Activated T-cell treated with anti-CD3 and anti-CD28 coated beads, Interleukin-2, amount 50 U/mL, for 24 hours (primary cell): ENCODE data around the gene MRPS27.

Experiments used
- DNase-seq: peaks from one replicate; pipeline ENCODE4 v3.0.0-alpha.2; 2020
- H3K27ac Mint-ChIP-seq: 2 replicates; pipeline ENCODE4 v1.8.0; 2020; ENCODE audit warnings: mild to moderate bottlenecking, mixed read lengths
- H3K27me3 Mint-ChIP-seq: 2 replicates; pipeline ENCODE4 v1.8.0; 2020; ENCODE audit warnings: mixed read lengths
- H3K36me3 Mint-ChIP-seq: 2 replicates; pipeline ENCODE4 v1.8.0; 2020; ENCODE audit warnings: low read depth, mixed read lengths
- H3K4me1 Mint-ChIP-seq: 2 replicates; pipeline ENCODE4 v1.8.0; 2020; ENCODE audit warnings: low read depth, mixed read lengths
- H3K4me3 Mint-ChIP-seq: 2 replicates; pipeline ENCODE4 v1.8.0; 2020; ENCODE audit warnings: mild to moderate bottlenecking, moderate library complexity, mixed read lengths
- H3K9me3 Mint-ChIP-seq: 2 replicates; pipeline ENCODE4 v1.8.0; 2020; ENCODE audit warnings: mixed read lengths

MRPS27 gene

DNA sequence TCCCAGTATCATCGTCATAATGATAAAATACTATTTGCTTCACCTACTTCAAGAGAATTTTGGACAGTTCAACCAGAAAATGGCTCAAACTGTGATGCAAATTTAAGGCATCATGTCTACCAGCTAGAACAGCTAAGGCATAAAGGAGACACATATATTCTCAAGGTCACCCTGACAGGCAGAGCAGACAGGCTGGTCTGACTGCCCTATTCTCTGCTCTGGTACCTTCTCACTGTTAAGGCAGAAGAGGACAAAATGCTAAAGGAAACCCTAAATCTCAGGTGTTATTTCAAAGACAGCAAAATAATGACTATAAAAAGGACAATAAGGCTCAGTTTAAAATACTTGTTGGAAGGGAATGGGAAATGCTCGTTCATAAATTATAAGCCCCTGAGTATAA is 87.2 kb downstream of the MRPS27 start:
- peaks cover 93% of the 10 kb centered on the region for H3K36me3 Mint-ChIP-seq
- H3K4me1 Mint-ChIP-seq, result peaks cover 54% of the 10 kb centered on the region
- no peaks in the 10 kb centered on the region for H3K9me3 Mint-ChIP-seq
- peak overlapping the region; percentile 0 for H3K4me3 Mint-ChIP-seq
- no peak for DNase-seq
- no peaks in the 10 kb centered on the region for H3K27me3 Mint-ChIP-seq
- H3K27ac Mint-ChIP-seq, result no peak overlapping the region

DNA sequence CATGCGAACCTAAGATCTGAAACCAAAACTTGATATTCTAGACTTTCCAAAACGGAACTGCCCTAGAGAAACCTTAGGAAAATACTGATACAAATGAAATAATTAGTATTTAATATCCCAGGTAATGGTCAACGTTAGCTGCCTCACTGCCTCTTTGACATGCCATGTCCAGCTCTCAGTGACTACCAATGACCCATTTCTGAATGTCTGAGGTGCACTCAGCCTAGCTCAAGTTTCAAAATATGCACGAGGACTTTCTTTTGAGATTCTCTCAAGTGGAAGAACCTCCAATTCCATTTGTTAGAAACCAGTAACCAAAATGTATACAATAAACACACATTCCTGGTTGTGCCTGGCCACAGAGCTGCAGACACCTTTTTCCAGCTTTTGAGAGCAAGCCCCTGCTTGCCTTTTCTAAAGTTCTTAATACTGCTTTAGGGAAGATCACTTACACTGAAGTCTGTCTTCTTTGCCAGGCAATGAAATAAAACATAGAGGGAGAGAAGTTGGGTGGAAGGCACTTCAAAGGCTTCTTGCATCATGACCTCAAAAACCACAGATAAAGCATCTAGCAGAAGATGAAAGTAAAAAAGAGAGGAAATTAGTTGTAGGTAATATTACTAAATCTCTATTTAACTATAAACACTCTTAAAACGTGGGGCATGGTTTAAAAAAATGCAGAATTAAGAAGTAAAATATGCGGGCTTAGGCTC is 87.9 kb downstream of the MRPS27 start:
- H3K4me1 Mint-ChIP-seq, result peaks cover 54% of the 10 kb centered on the region
- peaks cover 93% of the 10 kb centered on the region for H3K36me3 Mint-ChIP-seq
- no peak overlapping the region for H3K27ac Mint-ChIP-seq
- peak overlapping the region; percentile 0 for H3K4me3 Mint-ChIP-seq
- H3K27me3 Mint-ChIP-seq, result no peaks in the 10 kb centered on the region
- DNase-seq, result no peak
- H3K9me3 Mint-ChIP-seq, result no peaks in the 10 kb centered on the region

DNA sequence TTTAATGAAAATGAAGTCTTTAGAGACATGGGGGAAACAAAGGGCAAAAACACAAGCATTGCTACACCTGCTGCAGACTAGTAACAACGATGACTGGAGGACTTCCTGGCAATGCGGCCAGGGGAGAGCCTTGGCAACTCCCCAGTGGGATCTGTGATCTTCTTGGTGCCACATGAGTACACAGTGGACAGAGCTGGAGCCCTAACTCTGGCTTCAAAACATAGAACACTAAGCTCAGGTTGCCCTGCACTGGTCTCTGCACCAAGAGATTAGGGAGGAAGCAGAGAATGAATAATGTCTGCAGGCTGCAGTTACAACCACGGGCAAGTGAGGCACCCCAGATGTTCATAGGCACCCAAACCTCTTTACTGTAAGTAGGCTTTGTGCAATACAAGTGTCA is 91.1 kb downstream of the MRPS27 start:
- Mint-ChIP-seq H3K9me3 (no peaks in the 10 kb centered on the region), H3K4me3 (no peak overlapping the region), H3K36me3 (peaks cover 93% of the 10 kb centered on the region), H3K27me3 (no peaks in the 10 kb centered on the region), H3K27ac (no peak overlapping the region), H3K4me1 (peaks cover 27% of the 10 kb centered on the region)
- no peak for DNase-seq

DNA sequence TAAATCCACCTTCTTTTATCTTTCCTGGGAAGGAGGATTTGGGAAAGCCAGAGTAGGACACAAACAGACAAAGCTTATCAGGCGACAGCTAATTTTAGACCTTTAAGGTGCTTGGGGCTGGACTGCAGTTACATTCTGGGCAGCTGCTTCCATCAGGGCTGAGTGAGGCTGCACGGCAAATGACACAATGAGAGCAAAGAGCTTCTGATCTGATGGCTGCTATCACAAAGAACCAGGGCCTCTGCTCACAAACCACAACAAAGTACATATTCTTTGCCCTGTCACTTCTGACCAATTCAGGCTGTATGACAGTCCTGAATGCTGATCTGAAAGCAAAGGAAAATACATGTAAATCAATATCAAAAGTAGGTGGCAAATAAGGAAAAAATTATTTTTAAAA is 93.1 kb downstream of the MRPS27 start:
- Mint-ChIP-seq H3K27ac (no peak overlapping the region), H3K27me3 (no peaks in the 10 kb centered on the region), H3K9me3 (no peaks in the 10 kb centered on the region), H3K36me3 (peaks cover 99% of the 10 kb centered on the region), H3K4me1 (peaks cover 10% of the 10 kb centered on the region), H3K4me3 (no peak overlapping the region)
- DNase-seq, result no peak

DNA sequence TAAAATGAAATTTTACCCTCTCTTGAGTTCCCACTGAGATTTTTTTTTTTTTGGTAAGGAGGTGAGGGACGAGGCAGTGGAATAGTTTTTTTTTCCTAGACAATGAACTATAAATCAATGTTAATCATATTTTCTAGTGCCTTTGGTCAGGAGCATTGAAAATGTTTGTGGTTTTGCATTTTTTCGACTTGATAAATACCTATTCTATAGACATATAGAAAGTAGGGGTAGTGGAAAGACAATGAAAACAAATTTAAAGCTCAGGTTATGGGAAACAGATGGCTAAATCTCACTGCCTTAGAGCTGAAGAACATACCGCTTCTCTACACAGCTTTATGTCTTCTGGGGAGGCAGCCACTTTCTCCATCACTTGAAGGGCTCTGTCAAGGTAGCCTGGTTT is 94.3 kb downstream of the MRPS27 start:
- no peak overlapping the region for H3K27ac Mint-ChIP-seq
- no peaks in the 10 kb centered on the region for H3K9me3 Mint-ChIP-seq
- H3K27me3 Mint-ChIP-seq, result no peaks in the 10 kb centered on the region
- H3K36me3 Mint-ChIP-seq, result peaks cover 99% of the 10 kb centered on the region
- H3K4me3 Mint-ChIP-seq, result no peak overlapping the region
- H3K4me1 Mint-ChIP-seq, result peaks cover 3% of the 10 kb centered on the region
- DNase-seq, result no peak

DNA sequence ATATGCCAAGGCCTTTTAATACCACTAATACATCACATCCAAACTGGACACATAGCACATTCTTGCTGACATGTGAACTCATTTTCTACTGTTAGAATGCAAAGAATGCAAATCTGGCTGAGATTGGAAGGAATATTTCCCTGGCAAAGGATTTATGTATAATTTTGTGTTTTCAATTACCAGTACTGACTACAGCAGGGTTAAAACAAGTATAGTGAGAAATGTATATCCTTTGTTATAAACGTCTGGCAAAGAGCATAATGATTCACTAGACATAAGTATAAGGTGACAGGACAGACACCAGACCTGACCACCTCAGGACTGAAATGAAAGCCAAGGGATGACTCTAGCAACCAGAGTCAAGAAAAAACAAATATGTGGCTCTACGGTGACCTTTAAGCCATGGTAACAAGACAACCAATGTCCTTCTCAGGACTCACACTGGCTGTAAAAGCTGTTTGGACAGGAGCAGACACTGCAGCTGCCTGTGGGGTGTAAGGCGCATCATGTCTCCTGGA is 95.0 kb downstream of the MRPS27 start:
- Mint-ChIP-seq H3K9me3 (no peaks in the 10 kb centered on the region), H3K27ac (no peak overlapping the region), H3K36me3 (peaks cover 99% of the 10 kb centered on the region), H3K4me3 (no peak overlapping the region), H3K4me1 (no peaks in the 10 kb centered on the region), H3K27me3 (no peaks in the 10 kb centered on the region)
- no peak for DNase-seq

DNA sequence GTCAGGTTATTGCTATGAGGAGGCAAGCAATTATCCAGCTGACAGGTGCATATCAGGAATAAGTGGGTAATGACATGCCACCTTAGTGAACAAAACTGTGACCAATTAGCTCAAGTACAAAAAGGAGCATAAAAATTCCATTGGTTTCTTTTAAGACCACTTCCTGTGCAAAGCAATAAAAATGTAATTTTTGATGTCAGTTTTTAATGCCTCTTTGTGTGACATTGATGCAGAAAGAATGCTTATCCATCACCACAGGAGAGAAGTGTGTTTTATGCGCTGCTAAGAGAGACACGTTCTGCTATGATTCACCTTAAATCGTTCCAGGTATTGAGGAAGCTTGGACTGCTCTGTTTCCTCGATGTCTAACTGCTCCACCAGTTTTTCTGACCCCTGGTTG is 96.7 kb downstream of the MRPS27 start:
- Mint-ChIP-seq H3K36me3 (peaks cover 100% of the 10 kb centered on the region), H3K27me3 (no peaks in the 10 kb centered on the region), H3K4me1 (no peaks in the 10 kb centered on the region), H3K27ac (no peak overlapping the region), H3K9me3 (no peaks in the 10 kb centered on the region), H3K4me3 (no peak overlapping the region)
- no peak for DNase-seq

DNA sequence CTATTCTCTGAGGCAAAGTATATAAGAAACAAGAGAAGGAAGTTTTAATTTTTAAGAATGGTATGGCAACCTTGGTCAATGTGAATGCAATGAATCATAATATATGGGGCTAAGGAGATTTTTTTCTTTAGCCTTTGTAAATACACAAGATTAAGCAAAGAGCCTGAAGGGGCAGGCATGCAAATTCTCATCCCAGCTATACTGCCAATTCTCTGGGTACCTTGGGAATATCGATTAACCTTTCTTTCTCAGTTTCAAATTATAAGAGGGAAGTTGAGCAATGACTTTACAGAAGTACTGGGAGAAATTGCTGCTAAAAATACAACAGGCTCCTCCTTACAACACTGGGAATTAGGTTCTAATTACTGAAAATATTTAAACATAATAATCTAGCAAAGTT is 97.5 kb downstream of the MRPS27 start:
- peaks cover 100% of the 10 kb centered on the region for H3K36me3 Mint-ChIP-seq
- no peaks in the 10 kb centered on the region for H3K4me1 Mint-ChIP-seq
- H3K4me3 Mint-ChIP-seq, result no peak overlapping the region
- H3K9me3 Mint-ChIP-seq, result no peaks in the 10 kb centered on the region
- no peaks in the 10 kb centered on the region for H3K27me3 Mint-ChIP-seq
- no peak overlapping the region for H3K27ac Mint-ChIP-seq
- no peak for DNase-seq

DNA sequence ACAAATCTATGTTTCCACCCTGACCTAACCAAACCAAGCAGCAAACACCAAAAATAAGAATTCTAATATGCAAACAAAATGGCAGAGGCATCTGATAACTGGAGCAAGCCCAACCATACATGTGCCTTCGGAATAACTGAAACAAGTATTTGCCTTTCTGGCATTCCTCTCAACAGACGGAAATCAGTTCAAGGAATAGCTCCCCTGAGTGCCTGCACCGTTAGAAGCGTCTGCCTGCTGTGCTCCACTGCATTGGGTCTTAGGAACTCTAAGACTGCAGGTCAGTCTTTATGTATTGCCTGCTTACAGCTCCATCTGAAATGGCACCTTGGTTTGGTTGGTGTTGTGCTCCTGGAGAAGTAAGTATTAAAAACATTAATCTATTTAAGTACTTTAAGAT is 98.5 kb downstream of the MRPS27 start:
- no peaks in the 10 kb centered on the region for H3K9me3 Mint-ChIP-seq
- no peak overlapping the region for H3K27ac Mint-ChIP-seq
- no peaks in the 10 kb centered on the region for H3K27me3 Mint-ChIP-seq
- no peaks in the 10 kb centered on the region for H3K4me1 Mint-ChIP-seq
- no peak for DNase-seq
- peaks cover 100% of the 10 kb centered on the region for H3K36me3 Mint-ChIP-seq
- H3K4me3 Mint-ChIP-seq, result no peak overlapping the region

DNA sequence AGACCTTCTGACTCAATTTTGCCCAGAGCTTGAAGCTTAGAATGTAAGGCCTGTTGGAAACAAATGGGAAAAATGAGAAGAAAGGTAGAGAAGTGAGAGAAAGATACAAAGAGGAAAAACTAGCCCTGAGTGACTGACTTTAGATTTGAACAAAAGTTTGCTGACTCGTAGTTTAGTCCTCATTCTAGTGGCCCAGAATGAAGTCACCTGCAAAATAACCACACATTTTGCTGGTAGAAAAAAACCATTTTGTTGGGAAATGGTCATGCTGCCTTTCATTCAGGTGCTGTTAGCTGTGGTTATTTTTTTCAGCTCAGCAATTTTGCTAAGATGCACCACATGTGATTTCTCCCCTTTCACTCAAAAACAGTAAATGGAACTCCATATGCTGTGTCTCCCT is 98.9 kb downstream of the MRPS27 start:
- H3K4me3 Mint-ChIP-seq, result no peak overlapping the region
- no peaks in the 10 kb centered on the region for H3K4me1 Mint-ChIP-seq
- H3K27ac Mint-ChIP-seq, result no peak overlapping the region
- H3K9me3 Mint-ChIP-seq, result no peaks in the 10 kb centered on the region
- H3K36me3 Mint-ChIP-seq, result peaks cover 100% of the 10 kb centered on the region
- H3K27me3 Mint-ChIP-seq, result no peaks in the 10 kb centered on the region
- DNase-seq, result no peak

DNA sequence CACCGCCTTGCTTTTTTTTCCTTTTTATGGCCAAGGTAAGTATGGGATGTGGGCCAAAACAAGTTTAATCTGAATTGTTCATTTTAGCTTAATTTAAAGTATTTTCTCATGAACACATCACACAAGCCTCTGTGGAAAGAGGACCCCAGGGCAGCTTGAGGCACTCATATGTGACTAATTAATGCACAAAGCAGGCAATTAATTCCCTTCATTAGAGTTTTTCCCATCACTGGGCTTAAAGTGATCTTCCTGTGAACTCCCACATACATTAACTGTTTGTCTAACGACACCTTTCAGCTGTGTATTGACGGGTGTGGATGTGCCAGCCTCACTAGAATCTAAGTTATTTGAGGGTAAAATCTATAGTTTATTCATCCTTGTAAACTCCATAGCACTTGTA is 103.3 kb downstream of the MRPS27 start:
- Mint-ChIP-seq H3K9me3 (no peaks in the 10 kb centered on the region), H3K27ac (no peak overlapping the region), H3K36me3 (peaks cover 77% of the 10 kb centered on the region), H3K4me1 (peaks cover 10% of the 10 kb centered on the region), H3K4me3 (no peak overlapping the region), H3K27me3 (no peaks in the 10 kb centered on the region)
- no peak for DNase-seq

DNA sequence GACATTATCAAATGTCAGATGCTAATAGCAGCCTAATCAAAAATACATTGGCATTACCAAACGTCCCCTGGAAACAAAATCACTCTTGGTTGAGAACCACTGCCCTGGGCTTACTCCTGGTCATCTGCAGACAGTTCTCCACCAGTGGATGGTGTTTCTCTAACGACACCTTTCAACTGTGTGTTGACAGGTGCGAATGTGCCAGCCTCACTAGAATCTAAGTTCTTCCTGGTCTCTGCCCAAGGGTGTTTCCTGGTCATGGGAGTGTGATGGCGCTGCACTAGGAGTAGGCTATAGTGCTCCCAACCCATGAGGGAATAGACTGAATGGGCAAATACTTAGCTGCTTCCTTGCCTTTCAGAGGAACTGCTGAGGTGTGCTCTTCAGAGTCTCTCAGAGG is 105.9 kb downstream of the MRPS27 start:
- H3K9me3 Mint-ChIP-seq, result no peaks in the 10 kb centered on the region
- H3K27ac Mint-ChIP-seq, result peak overlapping the region; percentile 7
- H3K4me3 Mint-ChIP-seq, result no peak overlapping the region
- H3K36me3 Mint-ChIP-seq, result peaks cover 59% of the 10 kb centered on the region
- DNase-seq, result no peak
- no peaks in the 10 kb centered on the region for H3K27me3 Mint-ChIP-seq
- H3K4me1 Mint-ChIP-seq, result peaks cover 11% of the 10 kb centered on the region

DNA sequence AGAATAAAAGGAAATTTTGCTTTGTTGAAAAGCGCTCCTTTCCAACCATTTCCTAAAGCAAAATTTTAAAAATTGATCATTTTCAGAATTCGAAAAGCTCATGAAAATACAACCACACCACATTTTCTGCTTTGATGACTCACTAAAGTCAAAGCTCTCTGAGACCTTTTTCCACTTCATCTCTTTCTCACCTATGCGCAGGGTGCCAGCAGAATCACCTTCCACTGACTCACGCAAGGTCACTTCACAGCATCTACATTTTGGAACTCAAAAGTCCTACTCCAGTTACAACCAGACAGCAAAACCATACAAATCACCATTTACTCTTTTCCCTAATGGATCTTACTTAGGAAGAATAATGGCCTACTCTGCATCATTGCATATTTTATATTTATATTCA is 106.6 kb downstream of the MRPS27 start:
- Mint-ChIP-seq H3K27ac (no peak overlapping the region), H3K4me1 (peaks cover 18% of the 10 kb centered on the region), H3K4me3 (no peak overlapping the region), H3K9me3 (no peaks in the 10 kb centered on the region), H3K27me3 (no peaks in the 10 kb centered on the region), H3K36me3 (peaks cover 52% of the 10 kb centered on the region)
- no peak for DNase-seq

DNA sequence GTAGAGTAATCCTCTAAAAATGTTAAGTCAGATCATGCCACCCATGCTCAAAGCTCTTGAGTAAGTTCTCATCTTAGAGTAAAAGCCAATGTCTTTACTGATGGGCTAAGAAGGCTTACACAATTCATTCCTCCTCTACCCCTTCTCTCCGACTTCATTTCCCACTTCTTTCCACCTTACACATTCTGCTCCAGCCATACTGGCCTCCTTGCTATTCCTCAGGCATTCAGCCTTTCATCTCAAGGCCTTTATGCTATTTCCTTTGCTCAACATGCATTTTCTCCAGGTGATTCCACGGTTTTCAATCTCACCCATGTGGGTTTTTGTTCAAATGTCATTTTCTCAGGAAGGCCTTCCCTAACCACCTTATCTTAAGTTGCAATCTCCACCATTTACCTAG is 107.9 kb downstream of the MRPS27 start:
- H3K27me3 Mint-ChIP-seq, result no peaks in the 10 kb centered on the region
- H3K9me3 Mint-ChIP-seq, result no peaks in the 10 kb centered on the region
- H3K4me1 Mint-ChIP-seq, result peaks cover 25% of the 10 kb centered on the region
- H3K4me3 Mint-ChIP-seq, result no peak overlapping the region
- H3K36me3 Mint-ChIP-seq, result peaks cover 41% of the 10 kb centered on the region
- H3K27ac Mint-ChIP-seq, result no peak overlapping the region
- DNase-seq, result no peak

DNA sequence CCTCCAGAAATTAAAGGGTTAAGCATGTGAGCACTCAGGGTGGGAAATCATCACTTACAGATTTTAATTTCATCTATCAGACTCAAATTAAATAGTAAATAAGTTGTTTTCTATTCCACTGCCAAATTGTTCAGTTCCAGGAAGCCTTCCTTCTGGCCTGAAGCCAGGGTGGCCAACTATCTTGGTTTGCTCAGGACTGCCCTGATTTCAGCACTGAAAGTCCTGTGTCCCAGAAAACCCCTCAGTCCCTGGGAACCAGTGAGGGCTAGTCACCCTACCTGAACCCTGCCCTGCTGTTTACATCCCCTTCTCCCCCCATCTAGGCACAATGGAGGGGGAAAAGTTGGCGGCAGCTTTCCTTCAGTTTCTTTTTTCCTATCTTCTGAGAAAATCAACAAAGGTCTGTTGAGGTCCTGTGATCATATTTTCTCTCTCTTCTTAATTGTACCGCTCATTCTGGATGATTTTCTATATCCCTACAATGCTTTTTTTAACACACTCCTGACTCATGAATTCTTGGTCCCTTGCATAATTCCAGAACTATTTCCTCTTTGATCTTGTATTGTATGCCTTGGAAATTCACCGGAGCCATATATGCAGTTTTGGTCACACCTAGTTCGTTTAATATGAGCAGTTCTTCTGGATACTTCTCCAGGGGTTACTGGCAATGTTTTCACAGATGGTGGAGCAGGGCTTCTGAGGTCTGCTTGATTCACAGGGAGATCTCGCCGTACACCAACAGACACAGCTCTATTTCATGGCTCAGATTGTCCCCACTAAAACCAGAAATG is 109.0 kb downstream of the MRPS27 start:
- H3K4me1 Mint-ChIP-seq, result peaks cover 35% of the 10 kb centered on the region
- no peak overlapping the region for H3K27ac Mint-ChIP-seq
- peaks cover 35% of the 10 kb centered on the region for H3K36me3 Mint-ChIP-seq

More for the DNA sequence above, 109.0 kb downstream of the MRPS27 start:
- no peak for DNase-seq
- H3K27me3 Mint-ChIP-seq, result no peaks in the 10 kb centered on the region
- H3K9me3 Mint-ChIP-seq, result no peaks in the 10 kb centered on the region
- no peak overlapping the region for H3K4me3 Mint-ChIP-seq
